IPS DF 4.7 (cell line): Measurements from ENCODE around the gene RADIL.

ENCODE experiments used
- DNase-seq: peaks from one replicate; pipeline ENCODE4 v3.0.0-alpha.2; 2013; ENCODE audit warnings: low spot score; ENCODE audit errors: extremely low read depth

The RADIL gene

DNA sequence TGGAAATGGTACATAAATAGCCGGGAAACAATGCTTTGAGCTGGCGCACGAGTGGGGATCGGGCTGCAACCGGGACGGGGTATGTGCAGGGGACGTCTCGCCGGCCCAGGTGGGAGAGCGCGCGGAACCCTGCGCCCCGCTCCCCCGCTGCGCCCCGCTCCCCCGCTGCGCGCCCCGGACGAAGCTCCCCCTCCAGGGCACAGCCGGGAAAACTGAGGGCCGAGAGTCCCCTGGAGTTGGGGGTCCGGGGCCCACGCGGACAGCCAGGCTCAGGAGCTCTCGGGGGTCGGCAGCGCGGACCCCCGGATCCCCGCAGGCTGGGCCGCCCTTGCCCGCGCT is 514 bp downstream of the RADIL start:
- DNase-seq = no peak

DNA sequence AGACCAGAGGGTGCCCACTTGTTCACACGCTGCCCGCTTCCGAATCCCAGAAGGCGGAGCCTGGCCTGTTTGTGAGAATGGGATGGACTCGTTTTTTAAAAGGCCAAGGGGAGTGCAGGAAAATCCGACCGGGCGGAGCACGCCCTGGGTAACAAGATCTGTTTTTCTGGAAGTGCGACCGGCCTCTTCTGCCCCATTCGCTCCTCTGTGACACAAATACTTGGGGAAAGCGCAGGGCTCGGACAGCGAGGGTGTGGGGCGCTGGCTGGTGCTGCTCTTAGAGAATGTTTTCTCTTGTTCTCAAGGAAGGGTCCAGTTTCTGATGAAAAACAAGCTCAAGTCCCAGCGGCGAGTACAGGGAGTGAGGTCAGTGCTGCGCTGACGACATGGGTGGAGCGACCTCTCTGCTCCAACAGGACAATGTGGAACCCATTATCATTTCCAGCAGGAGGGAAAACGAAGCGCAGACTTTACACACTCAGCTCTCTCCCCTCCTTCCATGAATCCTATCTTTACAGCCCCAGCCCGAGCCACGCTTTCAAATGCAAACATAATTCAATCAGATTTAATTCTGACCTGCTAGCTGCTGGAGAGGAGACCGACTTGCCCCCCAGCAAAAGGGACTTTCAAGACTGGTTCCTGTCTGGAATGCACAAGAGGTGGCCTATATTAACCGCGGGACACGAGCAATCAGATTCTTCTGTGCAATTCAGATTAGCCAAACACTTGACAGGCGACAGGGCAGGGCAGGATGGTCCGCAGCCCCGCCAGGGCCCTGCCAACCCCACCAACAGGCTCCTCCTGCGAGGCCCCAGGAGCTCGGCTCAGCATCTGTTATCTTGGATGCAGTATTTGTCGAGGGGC is 1.1 kb downstream of the RADIL start:
- DNase-seq = no peak

DNA sequence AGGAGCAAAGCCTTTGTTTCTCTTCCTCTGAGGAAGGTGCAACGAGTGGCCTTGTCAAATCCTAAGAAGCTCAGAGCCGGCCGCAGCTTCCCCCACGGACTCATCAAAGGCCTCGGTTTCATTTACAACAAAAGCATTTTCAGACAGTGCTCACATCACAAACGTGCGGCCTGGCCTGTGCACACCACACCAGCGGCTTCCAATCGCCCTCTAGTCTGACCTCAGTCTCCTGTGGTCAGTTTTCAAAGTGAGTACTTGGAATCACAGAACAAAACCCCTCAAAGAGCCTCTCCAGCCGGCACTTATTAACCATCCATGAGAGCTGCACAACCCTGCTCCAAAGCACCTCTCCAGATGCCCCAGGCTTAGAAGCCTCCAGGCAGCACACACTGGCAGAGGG is 3.3 kb downstream of the RADIL start:
- no peak for DNase-seq

DNA sequence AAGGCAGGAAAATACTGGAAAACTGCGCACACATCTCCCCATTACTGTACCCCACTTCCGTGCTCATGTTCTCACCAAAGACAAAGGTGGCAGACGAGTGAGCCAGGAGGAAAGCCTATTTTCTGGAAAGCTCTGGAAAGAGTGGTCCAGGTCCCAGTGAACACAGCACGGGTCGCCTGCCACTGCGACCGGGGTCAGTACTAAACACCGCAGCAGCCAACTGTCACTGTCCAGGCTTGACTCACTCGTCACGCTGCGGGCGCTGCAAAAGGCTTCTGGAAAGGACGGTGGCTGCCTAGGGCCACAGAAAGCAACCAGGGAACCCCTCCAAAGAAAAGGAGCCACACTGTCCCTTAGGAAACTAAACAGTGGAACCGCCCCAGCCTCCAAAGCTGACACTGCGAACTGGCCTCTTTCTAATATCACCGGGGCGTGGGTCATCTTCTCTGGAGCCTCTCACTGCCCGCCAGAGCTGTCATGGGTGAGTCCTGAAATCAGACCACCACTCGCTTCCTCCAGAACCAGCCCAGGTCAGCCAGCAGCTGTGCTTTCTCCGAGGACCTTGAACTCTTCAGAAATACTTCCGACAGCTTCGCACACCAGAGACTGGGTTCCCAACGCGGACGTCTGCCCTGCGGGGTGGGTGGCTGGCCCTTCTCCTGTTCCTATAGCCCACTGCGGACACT is 4.0 kb downstream of the RADIL start:
- no peak for DNase-seq

DNA sequence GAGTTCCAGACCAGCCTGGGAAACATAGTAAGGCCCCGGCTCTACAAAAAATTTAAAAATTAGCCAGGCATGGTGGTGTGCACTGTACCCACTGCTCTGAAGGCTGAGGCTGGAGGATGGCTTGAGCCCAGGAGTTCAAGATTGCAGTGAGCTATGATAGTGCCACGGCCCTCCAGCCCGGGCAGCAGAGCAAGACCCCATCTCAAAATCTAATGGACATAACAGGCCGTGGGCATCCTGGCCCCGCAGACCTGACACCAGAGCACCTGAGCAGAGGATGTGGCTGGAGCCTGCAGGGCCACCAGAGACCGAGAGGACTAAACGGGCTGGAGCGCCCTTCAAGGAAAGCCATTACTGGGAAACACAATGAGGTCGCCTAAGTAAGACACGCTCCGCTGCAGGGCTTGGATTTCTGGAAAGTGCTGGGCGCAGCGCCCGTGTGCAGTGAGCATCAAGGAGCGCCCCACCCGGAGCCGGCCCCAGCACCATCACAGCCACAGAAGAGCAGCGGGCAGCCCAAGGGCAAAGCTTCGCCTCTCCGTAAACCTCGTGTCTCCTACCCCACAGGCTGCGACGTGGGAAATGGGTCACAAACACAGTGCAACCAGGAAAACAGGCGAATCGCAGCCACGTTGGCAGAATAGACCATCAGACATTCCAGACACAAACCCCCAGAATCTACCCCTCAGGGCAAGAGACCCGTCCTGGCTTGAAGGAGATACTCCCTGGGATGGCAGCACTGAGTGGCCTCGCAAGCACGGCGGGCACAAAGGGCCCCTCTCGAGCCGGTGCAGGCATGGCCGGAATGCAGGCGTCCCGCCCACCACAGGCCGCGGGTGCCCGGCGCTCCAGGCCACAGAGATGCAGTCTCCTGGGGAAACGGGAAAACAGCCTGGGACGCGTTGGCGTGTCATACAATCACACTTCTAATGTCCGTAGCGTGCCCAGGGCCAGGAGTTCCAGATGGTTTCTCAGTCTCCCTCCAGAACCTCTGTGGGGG is 4.9 kb downstream of the RADIL start:
- DNase-seq = no peak

DNA sequence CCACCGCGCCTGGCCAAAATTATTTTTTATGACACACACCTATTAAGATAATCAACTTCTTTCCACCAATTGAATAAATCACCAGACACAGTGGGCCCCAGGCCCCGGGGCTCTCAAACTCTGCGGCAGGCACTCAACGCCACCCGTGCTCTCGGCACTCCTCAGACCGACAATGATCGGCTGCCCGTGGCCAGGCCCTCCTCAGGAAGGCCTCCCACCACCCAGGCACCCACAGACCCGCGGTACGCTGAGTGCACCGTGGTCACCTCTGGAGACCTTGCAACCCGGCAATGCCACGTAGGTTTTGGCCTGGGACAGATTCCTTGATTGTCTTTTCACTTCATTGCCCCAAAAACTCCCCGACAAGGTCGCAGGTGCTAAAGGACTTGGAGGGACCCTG is 6.9 kb downstream of the RADIL start:
- DNase-seq = no peak

DNA sequence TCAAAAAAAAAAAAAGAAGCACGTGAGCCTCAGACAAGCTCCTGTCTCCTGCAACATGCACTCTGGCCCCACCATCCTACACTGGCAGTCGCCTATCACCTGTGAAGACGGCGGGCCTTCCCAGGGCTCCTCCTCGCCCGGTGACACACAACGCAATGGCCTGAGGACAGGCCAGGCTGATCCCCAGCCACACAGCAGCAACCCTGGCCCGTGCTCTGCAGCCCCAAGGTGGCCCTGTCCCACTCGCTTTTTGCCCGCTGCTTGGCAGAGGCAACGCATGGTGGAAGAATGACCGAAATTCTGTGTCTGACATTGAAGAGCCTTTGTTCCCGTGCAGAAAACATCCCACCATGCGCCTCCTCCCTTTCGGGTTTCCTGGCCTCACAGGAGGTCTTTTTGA is 8.1 kb downstream of the RADIL start:
- DNase-seq = no peak

DNA sequence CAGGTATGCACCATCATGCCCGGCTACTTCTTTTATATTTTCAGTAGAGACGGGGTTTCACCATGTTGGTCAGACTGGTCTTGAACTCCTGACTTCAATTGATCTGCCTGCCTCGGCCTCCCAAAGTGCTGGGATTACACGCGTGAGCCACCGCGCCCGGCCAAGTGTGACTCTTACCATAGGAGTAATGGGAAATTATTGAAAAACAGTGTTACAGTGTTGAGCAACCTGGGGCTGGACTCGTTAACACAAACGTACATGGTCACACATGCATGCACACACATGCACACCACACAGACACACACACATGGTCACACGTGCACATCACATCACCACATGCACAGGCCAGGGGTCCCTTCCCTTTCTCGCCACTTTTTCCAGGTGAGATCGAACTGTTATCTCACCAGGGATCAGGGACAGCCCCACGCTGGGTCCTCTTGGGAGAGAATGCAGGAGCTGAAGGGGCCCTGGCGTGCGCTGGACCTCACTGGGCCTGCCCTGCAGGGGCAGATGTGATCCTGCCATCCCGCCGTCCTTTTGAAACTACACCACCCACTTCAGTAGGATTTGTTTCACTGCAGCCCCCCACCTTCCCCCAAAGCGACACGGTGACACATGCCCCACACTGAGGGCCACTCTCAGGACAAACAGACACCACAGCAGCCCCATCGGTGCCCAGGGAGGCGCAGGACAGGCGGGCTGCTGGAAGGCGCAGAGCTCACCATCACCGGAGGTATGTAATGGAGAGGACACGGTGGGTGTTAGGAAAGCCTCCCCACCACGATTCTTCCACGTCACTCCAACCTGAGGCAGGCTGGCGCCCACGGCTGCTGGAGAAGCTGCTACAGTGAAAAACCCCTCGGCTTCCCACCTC is 10.2 kb downstream of the RADIL start:
- DNase-seq = no peak

DNA sequence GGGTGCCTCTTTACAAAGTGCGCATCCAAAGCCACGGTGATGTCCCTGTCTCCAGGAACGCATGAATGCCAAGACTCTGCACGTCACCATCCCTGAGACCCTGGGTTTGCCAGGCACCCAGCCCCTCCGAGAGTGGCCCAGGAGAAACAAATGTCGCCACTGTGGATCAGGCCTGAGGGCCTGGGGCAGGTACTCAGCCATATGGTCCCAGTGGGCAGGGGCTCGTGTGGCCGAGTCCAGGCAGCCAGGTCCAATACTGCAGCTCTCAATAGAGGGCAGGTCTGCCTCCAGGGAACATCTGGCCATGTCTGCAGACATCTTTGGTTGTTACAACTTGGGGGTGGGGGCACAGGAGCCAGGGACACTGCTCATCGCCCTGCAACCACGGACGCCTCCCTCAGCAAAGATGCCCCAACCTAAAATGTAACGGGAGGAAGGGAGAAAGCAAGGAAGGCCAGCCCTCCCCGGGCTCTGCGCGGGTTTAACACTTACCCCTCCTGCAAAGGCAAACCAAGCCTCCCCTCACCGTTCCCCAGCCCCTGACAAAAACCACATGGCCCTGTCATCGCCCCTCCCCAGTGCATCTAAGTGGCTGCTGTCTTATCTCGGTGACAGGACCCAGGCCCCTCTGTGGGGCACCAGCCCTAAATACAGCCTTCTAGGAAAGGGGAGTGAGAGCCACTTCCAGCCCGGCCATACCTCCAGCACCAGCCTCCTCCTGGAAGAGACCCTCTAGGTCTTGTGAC is 11.4 kb downstream of the RADIL start:
- no peak for DNase-seq

DNA sequence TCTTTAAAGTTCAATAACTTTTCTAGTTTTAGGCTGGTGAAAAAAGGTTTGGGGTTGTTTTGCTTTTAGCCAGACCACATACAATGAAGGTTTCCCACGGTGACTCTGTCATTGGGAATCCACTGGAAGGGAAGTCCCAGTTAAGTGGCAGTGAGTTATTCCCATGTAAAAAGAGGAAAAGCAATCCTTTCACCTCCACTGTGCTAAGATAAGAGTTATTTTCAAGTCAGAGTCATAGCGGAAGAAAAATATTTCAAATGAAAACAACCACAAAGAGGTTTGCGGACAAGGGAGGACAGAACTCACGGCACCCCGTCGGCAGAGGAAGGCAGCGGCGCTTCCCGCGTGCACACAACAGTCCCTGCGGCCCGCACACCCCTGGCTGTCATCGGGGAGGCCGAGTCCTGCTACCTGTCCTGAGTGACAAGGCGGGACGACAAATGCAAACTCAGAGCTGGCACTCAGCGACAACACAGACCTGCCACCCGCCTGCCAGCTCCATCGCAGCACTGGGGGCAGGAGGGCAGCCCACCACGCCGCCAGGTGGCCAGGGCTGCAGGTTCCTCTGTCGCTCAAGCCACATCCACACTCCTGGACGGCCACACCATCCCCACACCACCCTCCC is 12.3 kb downstream of the RADIL start:
- no peak for DNase-seq

DNA sequence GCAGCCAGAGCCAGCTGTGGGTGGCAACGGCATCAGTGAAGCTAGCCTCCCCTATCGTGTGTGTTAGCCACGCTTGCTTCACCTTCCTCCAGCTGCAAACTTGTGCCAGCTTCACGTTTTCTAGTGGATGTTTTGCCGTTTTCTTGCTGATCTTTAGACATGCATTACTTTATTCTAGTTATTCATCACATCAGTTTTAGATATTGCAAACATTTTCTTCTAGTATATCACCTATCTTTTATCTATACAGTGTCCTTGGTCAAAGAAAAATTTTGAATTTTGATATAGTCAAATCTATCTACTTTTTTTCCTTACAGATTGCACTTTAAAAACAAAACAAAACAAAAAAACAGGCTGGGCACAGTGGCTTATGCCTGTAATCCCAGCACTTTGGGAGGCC is 15.0 kb downstream of the RADIL start:
- DNase-seq = no peak

DNA sequence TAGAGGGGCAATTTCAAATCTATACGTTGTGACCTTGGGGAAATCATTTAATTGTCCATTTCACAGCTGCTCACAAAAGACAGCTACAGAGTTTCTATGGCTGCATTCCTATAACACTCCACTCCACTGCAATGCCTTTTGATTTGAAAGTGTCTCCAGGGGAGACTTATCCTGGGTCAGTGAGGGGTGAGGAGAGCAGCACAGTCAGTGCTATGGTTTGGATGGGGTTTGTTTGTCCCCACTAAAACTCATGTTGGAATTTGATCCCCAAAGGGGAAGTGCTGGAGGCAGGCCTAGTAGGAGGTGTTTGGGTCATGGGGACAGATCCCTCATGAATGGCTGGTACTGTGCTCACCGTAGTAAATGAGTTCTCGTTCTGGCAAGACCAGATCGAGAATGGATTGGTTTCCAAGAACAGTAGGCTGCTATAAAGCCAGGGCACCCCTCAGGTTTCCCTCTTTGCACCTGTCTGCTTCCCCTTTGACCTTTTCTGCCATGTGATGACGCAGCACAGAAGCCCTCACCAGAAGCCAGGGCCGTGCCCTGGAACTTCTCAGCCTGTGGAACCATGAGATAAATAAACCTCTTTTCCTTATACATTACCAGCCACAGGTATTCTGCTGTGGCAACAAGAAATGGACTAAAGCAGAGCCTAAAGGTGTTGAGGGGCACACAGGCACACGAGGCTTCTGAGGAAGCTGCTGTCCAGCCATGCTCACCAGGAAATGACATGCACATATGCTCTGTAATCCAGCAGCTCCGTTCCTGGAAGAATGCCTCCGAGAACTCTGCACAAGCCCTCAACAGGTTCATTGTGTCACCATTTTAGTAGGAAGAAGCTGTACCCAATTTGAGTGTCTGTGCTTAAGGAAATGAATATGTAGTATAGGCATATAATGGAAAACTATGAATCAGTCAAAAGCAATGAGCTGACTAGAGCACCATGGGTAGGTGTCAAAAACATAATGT is 16.7 kb downstream of the RADIL start:
- DNase-seq = no peak

DNA sequence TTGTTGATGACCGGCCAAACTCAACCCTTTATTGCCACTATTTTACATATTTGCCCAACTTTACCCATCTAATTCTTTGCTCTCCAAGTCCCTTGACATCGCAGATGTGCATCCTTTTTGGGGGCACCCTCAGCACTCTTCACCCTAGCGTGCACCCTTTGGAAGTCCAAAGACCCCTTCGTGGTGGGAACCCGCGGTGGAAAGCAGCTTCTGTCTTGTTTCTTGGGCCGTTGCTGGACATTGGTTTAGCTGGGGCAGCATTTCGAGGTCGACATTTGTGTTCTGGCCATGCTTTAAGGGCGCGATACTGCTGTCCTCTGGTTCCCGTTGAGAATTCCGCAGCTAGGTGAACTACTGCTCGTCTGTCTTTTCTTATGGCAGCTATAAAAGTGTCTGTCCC is 21.4 kb downstream of the RADIL start:
- no peak for DNase-seq

DNA sequence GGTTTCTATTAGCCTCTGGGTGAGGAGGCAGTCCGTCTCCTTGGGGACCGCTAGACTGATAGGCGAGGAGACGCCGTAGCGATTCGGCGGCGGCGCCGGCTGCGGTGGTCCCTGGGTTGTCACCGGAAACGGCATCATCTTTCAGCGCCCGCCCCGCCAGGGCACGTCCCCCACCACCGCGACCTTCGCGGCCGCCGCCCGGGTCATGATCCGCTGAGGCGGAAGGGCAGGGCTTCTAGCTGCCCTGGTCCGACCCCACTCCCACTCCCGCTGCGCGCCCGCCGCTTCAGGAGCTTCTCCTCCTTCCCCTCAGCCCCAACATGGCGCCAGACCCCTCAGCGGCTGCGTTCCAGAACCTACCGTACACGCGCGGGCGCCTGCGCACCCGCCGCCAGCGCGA is 21.8 kb downstream of the RADIL start, which contains the start of gene PAPOLB:
PAPOLB (minus strand) TSS at position 358 of the 400 bp plus-strand sequence; CDS start at position 138, 220 bp downstream.
- no peak for DNase-seq

DNA sequence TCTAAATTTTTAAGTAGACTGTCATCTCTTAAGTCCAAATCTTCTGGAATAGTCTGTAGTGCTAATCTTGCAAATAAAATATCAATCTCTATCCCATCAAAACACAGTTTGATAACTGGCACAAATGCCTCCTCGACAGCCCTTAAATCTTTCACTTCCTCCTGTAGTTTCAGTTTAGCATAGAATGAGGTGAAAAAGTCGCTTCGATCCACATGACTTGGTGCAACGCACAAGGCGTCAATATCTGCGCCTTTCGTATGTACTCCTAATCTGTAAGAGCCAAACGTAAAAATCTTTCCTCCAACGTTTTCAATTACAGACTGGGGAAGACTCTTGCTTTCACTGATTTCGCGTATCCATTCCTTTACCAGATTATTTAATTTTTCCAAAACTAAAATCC is 22.3 kb downstream of the RADIL start:
- no peak for DNase-seq

DNA sequence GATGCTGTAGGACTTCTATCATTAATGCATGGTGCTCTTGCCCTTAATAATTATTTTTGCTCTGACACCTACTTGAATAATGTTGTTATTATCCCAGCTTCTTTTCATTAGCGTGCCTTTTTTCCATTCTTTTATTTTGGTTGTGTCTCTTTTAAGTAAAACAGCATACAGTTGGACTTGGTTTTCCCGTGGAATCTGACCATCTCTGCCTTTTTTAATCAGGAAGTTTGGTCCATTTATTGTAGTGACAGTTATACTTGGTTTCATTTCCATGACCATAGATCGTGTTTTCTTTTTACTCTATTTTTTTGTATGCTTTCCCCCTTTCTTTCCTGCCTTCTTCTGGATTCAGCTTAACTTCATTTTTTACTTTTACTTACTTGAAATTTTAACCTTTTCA is 26.3 kb downstream of the RADIL start:
- no peak for DNase-seq

DNA sequence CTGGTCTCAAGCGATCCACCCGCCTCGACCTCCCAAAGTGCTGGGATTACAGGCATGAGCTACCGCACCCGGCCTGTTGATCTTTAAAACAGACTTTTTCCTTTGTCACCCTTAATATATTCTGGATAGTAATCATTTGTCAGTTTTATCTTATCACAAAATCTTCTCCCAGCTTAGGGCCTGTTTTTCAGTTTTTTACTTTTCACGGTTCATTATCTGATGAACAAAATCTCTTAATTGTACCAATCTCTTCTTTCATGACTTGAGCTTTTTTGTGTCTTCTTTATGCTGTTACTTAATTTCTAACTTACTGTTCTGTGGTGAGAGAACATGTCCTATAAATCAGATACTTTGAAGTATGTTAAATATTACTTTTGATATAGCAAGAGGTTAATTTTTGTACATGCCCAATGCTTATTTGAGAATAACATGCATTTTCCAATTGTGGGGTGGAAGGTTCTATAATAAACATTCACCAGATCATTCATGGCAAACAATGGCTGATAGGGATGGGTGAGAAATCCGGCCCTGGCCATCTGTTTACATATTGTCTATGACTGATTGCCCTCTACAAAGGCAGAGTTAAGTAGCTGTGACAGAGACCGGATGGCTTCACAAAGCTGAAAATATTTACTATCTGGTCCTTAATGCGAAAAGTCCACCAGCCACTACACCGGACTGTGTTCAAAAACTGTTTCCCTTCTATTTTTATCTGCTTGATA is 27.0 kb downstream of the RADIL start:
- DNase-seq = no peak

DNA sequence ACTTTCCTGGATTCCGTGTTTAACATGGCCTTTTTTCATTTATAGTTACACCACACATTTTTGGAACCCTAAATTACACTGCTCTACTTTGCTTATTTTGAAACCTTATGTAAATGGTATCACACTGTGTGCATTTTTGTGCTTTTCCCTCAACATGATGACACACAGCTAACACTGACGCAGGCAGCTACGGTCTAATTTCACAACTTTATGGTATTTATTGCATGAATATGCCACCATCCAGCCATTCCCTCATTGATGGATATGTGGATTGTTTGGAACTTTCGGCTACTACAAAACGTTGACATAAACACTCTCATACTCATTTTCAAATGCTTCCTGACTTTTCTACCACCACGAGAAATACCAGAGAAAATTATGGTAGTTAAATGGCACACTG is 28.6 kb downstream of the RADIL start:
- DNase-seq = no peak
